GM10266 (cell line): ENCODE results near the gene KRTAP27-1.

Source experiments
- DNase-seq: peaks from one replicate; pipeline ENCODE4 v3.0.0; 2012; ENCODE audit errors: extremely low spot score
- CTCF ChIP-seq: IDR thresholded peaks from 2 replicates; pipeline ENCODE4 v1.5.1; 2012; ENCODE audit warnings: mild to moderate bottlenecking, low read depth; ENCODE audit not compliant: control insufficient read depth, insufficient read depth; ENCODE audit errors: missing control alignments

The KRTAP27-1 gene

GRCh38 chr21:30337276-30337744 is at the start of gene KRTAP27-1:
Gene KRTAP27-1, minus strand, starts transcription at chr21:30337694. Its CDS starts 26 bp downstream, at chr21:30337668.
- no peak for TF ChIP-seq CTCF
- no peak for DNase-seq

GRCh38 chr21:30382201-30382600 is 44.7 kb upstream of the KRTAP27-1 start:
- no peak for TF ChIP-seq CTCF

GRCh38 chr21:30372139-30372770 is 34.8 kb upstream of the KRTAP27-1 start, which contains the start of gene KRTAP13-2:
Gene KRTAP13-2, minus strand, starts transcription at chr21:30372271. Its CDS starts 58 bp downstream, at chr21:30372213.
- TF ChIP-seq CTCF: no peak
- DNase-seq: no peak

More at GRCh38 chr21:30382201-30382600, 44.7 kb upstream of the KRTAP27-1 start:
- no peak for DNase-seq

GRCh38 chr21:30355906-30356305 is 18.4 kb upstream of the KRTAP27-1 start:
- no peak for TF ChIP-seq CTCF
- no peak for DNase-seq

- no peak for DNase-seq
- TF ChIP-seq CTCF: no peak
Measured at GRCh38 chr21:30354308-30355005, 17.0 kb upstream of the KRTAP27-1 start.

- TF ChIP-seq CTCF: no peak
- DNase-seq: no peak
Measured at GRCh38 chr21:30351534-30351933, 14.0 kb upstream of the KRTAP27-1 start.

GRCh38 chr21:30349572-30349971 is 12.1 kb upstream of the KRTAP27-1 start:
- DNase-seq: no peak
- TF ChIP-seq CTCF: no peak
